GM23338 (cell line): ENCODE data around the gene HLA-B.

Experiments
- CREB1 ChIP-seq: fragments of 250-450 bp; sonication (Bioruptor Pico); IDR thresholded peaks from 2 replicates; pipeline ENCODE4 v1.5.0; 2020; ENCODE audit warnings: low read depth, mild to moderate bottlenecking, moderate library complexity
- CTCF ChIP-seq, 2 experiments: fragments of 200-600 bp in 1 of 2; sonication (generic) in 1 of 2; conservative IDR thresholded peaks; 2 replicates each; pipeline versions ENCODE4 v1.5.1 to v1.6.1; 2016 to 2017; ENCODE audit warnings: antibody characterized with exemption in 2 of 2, low read depth in 2 of 2, mild to moderate bottlenecking in 2 of 2, moderate library complexity in 1 of 2
- EZH2 ChIP-seq: fragments of 200-600 bp; sonication (generic); IDR thresholded peaks from one replicate; pipeline ENCODE4 v1.8.0; 2017; ENCODE audit warnings: antibody characterized with exemption, mild to moderate bottlenecking, low read depth; ENCODE audit not compliant: unreplicated experiment
- EZH2phosphoT487 ChIP-seq: fragments of 200-600 bp; sonication (generic); IDR thresholded peaks from one replicate; pipeline ENCODE4 v1.8.1; 2018; ENCODE audit warnings: antibody characterized with exemption; ENCODE audit not compliant: unreplicated experiment
- JUNB ChIP-seq: IDR thresholded peaks from one replicate; pipeline ENCODE4 v1.6.1; 2016; ENCODE audit warnings: antibody characterized with exemption; ENCODE audit not compliant: unreplicated experiment
- POLR2AphosphoS5 ChIP-seq: IDR thresholded peaks from 2 replicates; pipeline ENCODE4 v1.6.1; 2016; ENCODE audit warnings: antibody characterized with exemption, low read depth
- REST ChIP-seq: IDR thresholded peaks from one replicate; pipeline ENCODE4 v1.6.1; 2018; ENCODE audit warnings: antibody characterized with exemption; ENCODE audit not compliant: unreplicated experiment

GRCh38 chr6:31355583-31355948 is 1.4 kb downstream of the HLA-B start:
- TF ChIP-seq CTCF (conservative IDR thresholded peaks at IDR 0.05; ENCODE audit: low read depth in 2 of 2) (no peak), REST (no peak), EZH2 (no peak), CREB1 (CRISPR knock-in tag) (no peak), JUNB (no peak), POLR2AphosphoS5 (no peak), EZH2phosphoT487 (no peak)
